Liver (tissue), 9 donors: ENCODE data around the gene PPP2R2C. TPM values are rescaled to one million over a fixed set of nuclear protein-coding genes. Genes with fewer than 3 reads are reported as not detected.

Source experiments
- DNase-seq: peaks from one replicate; pipeline ENCODE4 v3.0.0-alpha.2; 2017; ENCODE audit warnings: low spot score
- H3K27ac ChIP-seq, 2 donors: one replicate each; pipeline ENCODE4 v1.7.0; 2013; ENCODE audit warnings: inconsistent platforms in 2 of 2, low read length in 2 of 2, control low read depth in 1 of 2, low read depth in 1 of 2, mild to moderate bottlenecking in 1 of 2
- H3K27me3 ChIP-seq, 4 donors: one replicate each; pipeline versions ENCODE4 v1.6.1 to v1.7.0; 2013; ENCODE audit warnings: low read length in 3 of 4, inconsistent platforms in 1 of 4, mild to moderate bottlenecking in 1 of 4, moderate library complexity in 1 of 4; ENCODE audit not compliant: control insufficient read depth in 4 of 4, insufficient read depth in 4 of 4
- H3K36me3 ChIP-seq, 4 donors: one replicate each; pipeline versions ENCODE4 v1.6.1 to v1.7.0; 2013; ENCODE audit warnings: low read length in 3 of 4, mild to moderate bottlenecking in 3 of 4, low read depth in 1 of 4, moderate library complexity in 1 of 4; ENCODE audit not compliant: control insufficient read depth in 4 of 4, insufficient read depth in 3 of 4
- H3K4me1 ChIP-seq, 4 donors: one replicate each; pipeline versions ENCODE4 v1.6.1 to v1.7.0; 2013; ENCODE audit warnings: low read length in 3 of 4, mild to moderate bottlenecking in 3 of 4, moderate library complexity in 1 of 4; ENCODE audit not compliant: control insufficient read depth in 4 of 4, insufficient read depth in 4 of 4
- H3K4me3 ChIP-seq, 3 donors: one replicate each; pipeline versions ENCODE4 v1.6.1 to v1.7.0; 2013; ENCODE audit warnings: low read length in 3 of 3, control low read depth in 1 of 3, low read depth in 1 of 3, mild to moderate bottlenecking in 1 of 3
- H3K9ac ChIP-seq, 2 donors: one replicate each; pipeline ENCODE4 v1.7.0; 2013; ENCODE audit warnings: low read length in 2 of 2, mild to moderate bottlenecking in 2 of 2, moderate library complexity in 2 of 2, control low read depth in 1 of 2, low read depth in 1 of 2
- H3K9me3 ChIP-seq, 4 donors: one replicate each; pipeline versions ENCODE4 v1.6.1 to v1.7.0; 2013; ENCODE audit warnings: low read length in 3 of 4; ENCODE audit not compliant: control insufficient read depth in 4 of 4
- ATF3 ChIP-seq: IDR thresholded peaks from 2 replicates; pipeline ENCODE4 v1.6.1; 2016; ENCODE audit warnings: antibody characterized with exemption
- CTCF ChIP-seq: fragments of 150-350 bp; IDR thresholded peaks from 2 replicates; pipeline ENCODE4 v1.5.1; 2017; ENCODE audit warnings: improper control_type of control experiment, low read depth, low read length; ENCODE audit not compliant: missing input control
- EGR1 ChIP-seq, 2 donors: IDR thresholded peaks; 2 replicates each; pipeline ENCODE4 v1.6.1; 2016 to 2018; ENCODE audit warnings: antibody characterized with exemption in 2 of 2, low read depth in 2 of 2
- FOXA1 ChIP-seq: IDR thresholded peaks from 2 replicates; pipeline ENCODE4 v1.6.1; 2016; ENCODE audit warnings: antibody characterized with exemption
- GABPA ChIP-seq, 2 donors: IDR thresholded peaks in 1 of 2; conservative IDR thresholded peaks in 1 of 2; 2 replicates each; pipeline ENCODE4 v1.6.1; 2016; ENCODE audit warnings: antibody characterized with exemption in 2 of 2, mild to moderate bottlenecking in 1 of 2, moderate library complexity in 1 of 2
- HNF4A ChIP-seq, 2 donors: conservative IDR thresholded peaks; 2 replicates each; pipeline ENCODE4 v1.6.1; 2016; ENCODE audit warnings: antibody characterized with exemption in 2 of 2, mild to moderate bottlenecking in 2 of 2
- HNF4G ChIP-seq: IDR thresholded peaks from 2 replicates; pipeline ENCODE4 v1.6.1; 2016; ENCODE audit warnings: antibody characterized with exemption
- JUND ChIP-seq, 2 donors: IDR thresholded peaks; 2 replicates each; pipeline ENCODE4 v1.6.1; 2016; ENCODE audit warnings: antibody characterized with exemption in 2 of 2
- MAX ChIP-seq: IDR thresholded peaks from 2 replicates; pipeline ENCODE4 v1.6.1; 2016; ENCODE audit warnings: antibody characterized with exemption
- NR2F2 ChIP-seq: IDR thresholded peaks from 2 replicates; pipeline ENCODE4 v1.6.1; 2016; ENCODE audit warnings: antibody characterized with exemption
- RAD21 ChIP-seq, 2 donors: IDR thresholded peaks; 2 replicates each; pipeline ENCODE4 v1.6.1; 2016; ENCODE audit warnings: antibody characterized with exemption in 2 of 2, mild to moderate bottlenecking in 2 of 2
- REST ChIP-seq: IDR thresholded peaks from 2 replicates; pipeline ENCODE4 v1.6.1; 2016; ENCODE audit warnings: antibody characterized with exemption, mild to moderate bottlenecking
- RXRA ChIP-seq, 2 donors: IDR thresholded peaks; 2 replicates each; pipeline ENCODE4 v1.6.1; 2017 to 2018; ENCODE audit warnings: antibody characterized with exemption in 2 of 2, mild to moderate bottlenecking in 1 of 2
- TAF1 ChIP-seq: conservative IDR thresholded peaks from 2 replicates; pipeline ENCODE4 v1.6.1; 2016; ENCODE audit warnings: antibody characterized with exemption, mild to moderate bottlenecking
- YY1 ChIP-seq: IDR thresholded peaks from 2 replicates; pipeline ENCODE4 v1.6.1; 2016; ENCODE audit warnings: antibody characterized with exemption, mild to moderate bottlenecking
- ZBTB33 ChIP-seq: IDR thresholded peaks from 2 replicates; pipeline ENCODE4 v1.6.1; 2016; ENCODE audit warnings: antibody characterized with exemption
- WGBS: extraction: QIAGEN DNeasy Blood & Tissue Kit; methylation state at CpG from one replicate; pipeline ENCODE4 v1.1.7; 2013; 5-methylcytosine and 5-hydroxymethylcytosine counted together
- polyA plus RNA-seq, 2 donors: library from polyadenylated mRNA; stranded (reverse) in 1 of 2; unstranded in 1 of 2; fragments of 200-250 nt in 1 of 2; fragments of >200 nt in 1 of 2; fragmentation: Nextera tagmentation in 1 of 2; extraction: Ambion mirVana in 1 of 2; gene quantifications; one replicate each; pipeline versions ENCODE4 v1.2.1 to v1.2.3, GENCODE V29; 2013 to 2015
- total RNA-seq, 2 donors: library from RNA; depleted of rRNA; stranded (reverse); fragments of >200 nt; gene quantifications; one replicate each; pipeline ENCODE4 v1.2.3, GENCODE V29; 2014
- donor health status: healthy.
- donor health status: healthy.
- donor health status: healthy.
- donor health status: healthy.
- donor health status: healthy.

PPP2R2C gene
- total and polyA plus RNA-seq, 4 donors: under 0.01 to 0.01 TPM; not detected in 2

GRCh38 chr4:6449335-6449734, 23.1 kb downstream of the PPP2R2C start:
- Histone ChIP-seq H3K27me3 (peaks cover 0 to 2% (median 0%) of the 10 kb centered on the region in 4 donors), H3K9me3 (no peaks in the 10 kb centered on the region), H3K27ac (no peak overlapping the region), H3K4me3 (no peak overlapping the region), H3K4me1 (no peaks in the 10 kb centered on the region), H3K36me3 (no peaks in the 10 kb centered on the region), H3K9ac (no peak overlapping the region)
- TF ChIP-seq EGR1 (IDR thresholded peaks at IDR 0.05; ENCODE audit: low read depth in 2 of 2): no peak
- no peak for TF ChIP-seq ZBTB33
- TF ChIP-seq NR2F2: no peak
- no peak for TF ChIP-seq YY1
- no peak for TF ChIP-seq JUND (IDR thresholded peaks at IDR 0.05)
- TF ChIP-seq FOXA1: no peak
- TF ChIP-seq HNF4G: no peak
- no peak for TF ChIP-seq RAD21 (IDR thresholded peaks at IDR 0.05)
- TF ChIP-seq ATF3: no peak
- TF ChIP-seq MAX: no peak
- no peak for TF ChIP-seq TAF1
- TF ChIP-seq RXRA (IDR thresholded peaks at IDR 0.05): no peak
- TF ChIP-seq GABPA (IDR thresholded peaks at IDR 0.05 in 1 of 2, conservative IDR thresholded peaks at IDR 0.05 in 1 of 2): no peak
- no peak for TF ChIP-seq HNF4A (conservative IDR thresholded peaks at IDR 0.05)
- TF ChIP-seq REST: no peak
- no peak for DNase-seq
- 78% methylated on average over 14 of the region's 14 CpGs for WGBS

- H3K4me1 ChIP-seq: no peaks in the 10 kb centered on the region
- WGBS: 79% methylated on average over 21 of the region's 21 CpGs
- no peaks in the 10 kb centered on the region for H3K36me3 ChIP-seq
- H3K9ac ChIP-seq: no peak overlapping the region
- no peak overlapping the region for H3K27ac ChIP-seq
- H3K9me3 ChIP-seq: no peaks in the 10 kb centered on the region
- TF ChIP-seq TAF1 (no peak), ATF3 (no peak), CTCF (no peak), GABPA (IDR thresholded peaks at IDR 0.05 in 1 of 2, conservative IDR thresholded peaks at IDR 0.05 in 1 of 2) (no peak), RXRA (IDR thresholded peaks at IDR 0.05) (no peak), MAX (no peak), FOXA1 (no peak)
- H3K4me3 ChIP-seq: no peak overlapping the region
- H3K27me3 ChIP-seq: peaks cover 0 to 2% (median 0%) of the 10 kb centered on the region in 4 donors
- no peak for DNase-seq
Observed at GRCh38 chr4:6448476-6449170, 23.8 kb downstream of the PPP2R2C start.
